ENCODE measurements around the gene ITSN2.
"Not testable (repeated sequence)": the region's sequence is repeated elsewhere in the genome, so short reads cannot be mapped to it uniquely, and the experiment has no call there.

Gene ITSN2

DNA sequence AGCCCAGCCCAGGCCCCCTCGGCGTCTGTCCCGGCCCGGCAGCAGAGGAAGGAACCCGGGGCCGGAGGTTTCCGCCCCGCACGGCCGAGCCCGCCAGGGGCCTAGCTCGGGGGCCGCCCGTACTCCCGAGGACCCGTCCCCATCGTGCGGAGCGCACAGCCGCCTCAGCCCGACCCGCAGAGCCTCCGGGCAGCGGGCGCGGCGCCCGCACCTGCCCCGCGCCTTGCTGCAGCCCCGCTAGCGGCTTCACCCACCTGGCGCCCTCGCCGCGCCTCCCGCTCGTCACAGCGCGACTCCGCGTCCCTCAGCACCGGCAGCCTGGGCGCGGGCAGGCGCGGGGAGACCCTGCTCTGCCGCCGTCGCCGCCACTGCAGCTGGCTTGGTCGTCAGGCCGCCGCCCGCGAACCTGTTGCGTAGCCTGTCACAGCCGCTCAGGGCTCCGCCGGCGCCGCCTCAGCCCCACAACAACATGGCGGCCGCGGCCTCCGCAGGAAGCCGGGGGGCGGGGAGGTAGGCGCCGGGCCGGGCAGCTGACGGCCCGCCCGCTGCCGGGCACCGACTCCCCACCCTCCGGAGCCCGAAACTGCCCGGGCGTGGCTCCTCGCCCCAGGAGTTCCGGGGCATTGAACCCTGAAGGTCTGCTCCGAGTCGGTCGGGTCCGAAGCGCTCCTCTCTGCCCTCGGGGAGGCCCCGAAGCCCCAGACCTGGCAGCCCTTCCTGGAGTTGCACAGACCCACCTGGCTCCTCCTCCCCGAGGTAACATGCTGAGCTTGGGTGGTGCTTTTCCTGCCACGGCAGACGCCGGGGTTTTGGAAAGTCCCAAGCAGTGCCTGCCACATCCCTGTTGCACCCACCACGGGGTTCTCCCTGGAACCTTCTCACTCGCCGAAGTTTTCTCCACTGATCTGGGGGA, at the start of gene ITSN2:
Gene ITSN2, minus strand, starts transcription at position 487 of the 913 bp plus-strand sequence. CDS start 32,454 bp downstream, outside the sequence.
- peak; percentile 67 for DNase-seq (ENCODE audit: low read depth)

DNA sequence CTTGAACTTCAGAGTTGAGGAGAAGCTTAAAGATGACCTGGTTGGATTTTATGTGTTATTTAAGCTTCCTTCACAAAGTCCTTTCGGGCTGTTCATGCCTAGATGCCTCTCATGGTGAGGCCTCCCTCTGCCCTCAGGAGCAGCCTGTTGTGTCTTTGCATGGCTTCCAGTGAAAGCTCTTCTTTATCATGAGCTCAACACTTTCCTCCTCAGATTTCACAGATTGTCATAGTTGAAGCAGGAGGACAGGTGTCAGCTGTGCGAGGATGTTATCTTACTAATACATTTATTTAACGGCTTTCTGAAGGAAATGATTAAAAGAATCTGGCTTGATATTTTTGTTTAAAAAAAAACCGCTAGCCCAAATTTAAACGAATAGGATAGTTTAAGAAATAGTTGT, 48.8 kb upstream of the ITSN2 start:
- no peak for DNase-seq (ENCODE audit: low read depth)

DNA sequence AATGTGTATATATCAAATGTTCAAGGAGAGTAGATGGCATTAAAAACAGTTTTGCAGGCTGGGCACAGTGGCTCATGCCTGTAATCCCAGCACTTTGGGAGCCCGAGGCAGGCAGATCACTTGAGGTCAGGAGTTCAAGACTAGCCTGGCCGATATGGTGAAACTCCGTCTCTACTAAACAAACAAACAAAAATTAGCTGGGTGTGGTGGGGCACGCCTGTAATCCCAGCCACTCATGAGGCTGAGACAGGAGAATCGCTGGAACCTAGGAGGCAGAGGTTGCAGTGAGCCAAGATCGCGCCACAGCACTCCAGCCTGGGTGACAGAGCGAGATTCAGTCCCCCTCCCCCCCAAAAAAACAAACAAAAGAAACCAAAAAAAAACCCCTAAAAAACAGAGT, 48.4 kb upstream of the ITSN2 start:
- DNase-seq (ENCODE audit: low read depth): not testable (repeated sequence)

DNA sequence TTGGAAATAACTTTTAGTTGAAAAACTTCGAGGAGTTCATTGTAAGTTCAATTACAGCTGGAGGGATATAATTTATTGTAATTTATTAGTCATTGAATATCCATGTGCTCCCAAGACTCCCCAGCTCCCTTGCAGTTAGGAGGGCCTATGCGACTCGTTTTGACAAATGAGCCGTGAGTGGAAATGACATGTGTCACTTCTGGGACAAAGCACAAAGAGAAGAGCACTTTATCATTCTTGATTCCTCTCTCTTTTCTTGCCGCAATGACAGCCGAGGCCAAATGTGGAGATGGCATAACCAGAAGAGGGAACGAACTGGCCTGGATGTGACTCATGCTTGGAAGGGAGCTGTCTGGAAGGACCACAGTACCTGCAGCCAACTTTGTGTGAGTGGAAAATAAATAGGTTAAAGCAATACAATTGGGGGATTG, 44.2 kb upstream of the ITSN2 start:
- no peak for DNase-seq (ENCODE audit: low read depth)

DNA sequence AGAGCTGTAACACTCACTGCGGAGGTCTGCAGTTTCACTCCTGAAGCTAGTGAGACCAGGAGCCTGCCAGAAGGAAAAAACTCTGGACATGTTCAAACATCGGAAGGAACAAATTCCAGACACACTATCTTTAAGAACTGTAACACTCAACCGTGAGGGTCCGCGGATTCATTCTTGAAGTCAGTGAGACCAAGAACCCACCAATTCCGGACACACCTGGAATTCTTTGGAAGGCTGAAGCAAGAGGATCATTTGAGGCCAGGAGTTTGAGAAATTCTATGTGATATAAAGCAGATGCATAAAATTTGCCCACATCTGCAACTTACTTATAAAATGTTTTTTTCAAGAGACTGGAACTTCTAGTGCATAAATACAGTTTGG, 43.5 kb upstream of the ITSN2 start:
- no peak for DNase-seq (ENCODE audit: low read depth)

DNA sequence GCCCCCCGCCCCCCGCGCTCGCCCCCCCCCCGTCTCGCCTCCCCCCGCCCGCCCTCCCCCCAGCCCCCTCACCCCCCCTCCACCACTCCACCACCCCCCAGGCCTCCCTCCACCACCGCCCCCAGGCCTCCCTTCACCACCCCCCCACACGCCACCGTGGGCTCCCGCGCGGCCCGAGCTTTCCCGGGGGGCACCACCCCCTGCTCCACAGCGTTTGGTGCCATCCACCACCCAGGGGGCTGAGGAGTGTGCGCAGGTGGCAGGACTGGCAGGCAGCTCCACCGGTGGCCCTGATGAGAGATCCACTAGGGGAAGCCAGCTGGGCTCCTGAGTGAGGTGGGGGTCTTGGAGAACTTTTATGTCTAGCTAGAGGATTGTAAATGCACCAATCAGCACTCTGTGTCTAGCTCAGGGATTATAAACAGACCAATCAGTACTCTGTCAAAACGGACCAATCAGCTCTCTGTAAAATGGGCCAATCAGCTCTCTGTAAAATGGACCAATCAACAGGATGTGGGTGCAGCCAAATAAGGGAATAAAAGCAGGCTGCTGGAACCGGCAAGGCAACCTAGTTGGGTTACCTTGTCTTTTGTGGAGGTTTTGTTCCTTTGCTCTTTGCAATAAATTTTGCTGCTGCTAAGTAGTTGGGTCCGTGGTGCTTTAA, 43.0 kb upstream of the ITSN2 start:
- DNase-seq (ENCODE audit: low read depth): no peak

DNA sequence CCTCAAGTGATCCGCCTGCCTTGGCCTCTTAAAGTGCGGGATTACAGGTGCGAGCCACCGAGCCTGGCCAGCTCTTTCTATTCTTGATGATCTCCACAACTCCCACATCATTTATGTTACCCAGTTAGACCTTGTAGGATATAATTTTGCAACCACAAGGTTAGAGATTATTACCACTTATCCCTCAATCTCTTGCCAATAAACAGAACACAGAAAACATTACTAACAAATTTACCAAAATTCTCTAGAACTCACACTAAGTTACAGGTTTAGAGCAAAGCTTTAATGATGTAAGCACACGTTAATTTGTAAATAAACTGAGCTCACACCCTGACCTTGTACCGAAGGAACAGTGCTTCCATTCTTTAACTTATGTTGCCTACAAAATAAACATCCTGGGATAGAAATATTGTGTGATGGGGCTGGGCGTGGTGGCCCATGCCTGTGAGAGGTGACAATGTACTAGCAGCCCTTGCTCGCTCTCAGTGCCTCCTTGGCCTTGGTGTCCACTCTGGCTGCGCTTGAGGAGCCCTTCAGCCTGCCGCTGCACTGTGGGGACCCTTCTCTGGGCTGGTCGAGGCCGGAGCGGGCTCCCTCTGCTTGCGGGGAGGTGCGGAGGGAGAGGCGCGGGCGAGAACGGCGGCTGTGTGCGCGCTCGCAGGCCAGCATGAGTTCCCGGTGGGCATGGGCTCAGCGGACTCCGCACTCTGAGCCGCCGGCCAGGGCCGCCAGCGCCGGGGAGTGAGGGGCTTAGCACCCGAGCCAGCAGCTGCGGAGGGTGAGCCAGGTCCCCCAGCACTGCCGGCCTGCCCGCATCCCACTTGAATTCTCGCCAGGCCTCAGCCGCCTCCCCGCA, 42.1 kb upstream of the ITSN2 start:
- DNase-seq (ENCODE audit: low read depth): no peak

DNA sequence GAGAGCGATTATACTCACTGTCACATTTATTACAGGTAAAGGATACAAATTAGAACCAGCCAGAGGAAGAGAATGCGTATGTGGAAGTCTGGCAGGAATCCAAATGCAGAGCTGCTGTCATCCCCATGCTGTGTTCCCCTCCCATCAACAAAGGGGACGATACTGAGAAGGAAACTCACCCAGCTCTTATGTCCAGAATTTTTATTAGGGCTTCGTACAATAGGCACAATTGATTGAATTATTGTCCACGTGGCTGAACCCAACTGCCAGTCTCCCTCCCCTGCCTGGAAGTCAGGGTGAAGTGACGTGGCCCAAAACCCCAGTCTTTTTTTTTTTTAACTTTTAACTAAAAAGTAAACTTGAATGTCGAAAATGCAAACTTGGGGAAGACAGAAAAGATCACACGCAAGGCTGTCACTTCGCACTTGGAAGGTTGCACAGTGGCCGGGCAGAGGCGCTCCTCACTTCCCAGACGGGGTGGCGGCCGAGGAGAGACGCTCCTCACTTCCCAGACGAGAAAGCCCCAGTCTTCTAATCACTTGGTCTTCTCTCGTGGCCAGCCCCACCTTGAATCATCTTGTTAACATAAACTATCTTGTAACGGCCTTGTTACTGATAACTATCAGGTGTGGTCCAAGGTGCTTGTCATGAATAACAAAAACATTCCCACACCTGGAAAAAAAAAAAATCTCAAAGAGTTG, 40.0 kb upstream of the ITSN2 start:
- no peak for DNase-seq (ENCODE audit: low read depth)

DNA sequence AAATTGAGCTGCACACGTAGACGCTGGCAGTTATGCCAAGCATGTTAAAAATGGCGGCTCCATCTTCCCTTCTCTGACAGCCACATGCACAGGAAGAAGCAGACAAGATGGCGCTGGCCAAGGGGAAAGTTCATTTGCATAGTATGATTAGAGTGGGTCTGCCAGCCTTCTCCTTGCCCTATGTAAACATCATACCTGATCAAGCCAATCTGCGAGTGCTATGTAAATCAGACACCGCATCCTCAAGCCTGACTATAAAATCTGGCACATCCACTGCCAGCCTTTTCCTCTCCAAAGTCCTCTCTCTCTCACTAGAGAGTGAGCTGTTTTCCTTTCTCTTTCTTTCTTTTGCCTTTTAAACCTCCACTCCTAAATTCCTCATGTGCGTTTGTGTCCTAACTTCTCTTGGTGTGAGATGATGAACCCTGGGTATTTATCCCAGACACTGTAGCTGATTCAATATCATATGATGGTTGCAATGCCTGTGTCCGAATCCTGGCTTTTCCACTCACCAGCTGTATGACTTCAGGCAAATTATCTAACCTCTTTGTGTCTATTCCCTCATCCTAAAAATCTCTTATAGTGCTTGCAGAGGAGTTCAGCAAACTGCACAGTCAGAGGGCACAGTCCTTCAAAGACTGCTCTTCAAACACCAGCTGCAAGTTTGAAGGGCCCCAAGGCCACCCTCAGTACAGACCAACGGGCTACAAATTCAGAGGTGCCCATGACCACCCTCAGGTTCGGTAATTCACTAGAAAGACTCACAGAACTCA, 39.3 kb upstream of the ITSN2 start:
- DNase-seq (ENCODE audit: low read depth): no peak

DNA sequence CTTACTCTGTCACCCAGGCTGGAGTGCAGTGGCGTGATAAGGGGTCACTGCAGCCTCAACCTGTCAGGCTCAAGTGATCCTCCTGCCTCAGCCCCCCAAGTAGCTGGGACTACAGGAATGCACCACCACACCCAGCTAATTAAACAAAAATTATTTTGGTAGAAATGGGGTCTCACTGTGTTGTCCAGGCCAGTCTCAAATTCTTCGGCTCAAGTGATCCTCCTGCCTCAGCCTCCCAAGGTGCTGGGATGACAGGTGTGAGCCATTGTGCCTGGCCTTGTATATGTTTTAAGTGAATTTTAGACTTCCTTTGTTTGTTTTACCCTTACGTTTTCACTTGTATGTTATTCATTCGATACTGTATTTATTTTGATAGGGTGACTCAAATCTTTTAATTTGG, 34.7 kb upstream of the ITSN2 start:
- DNase-seq (ENCODE audit: low read depth): no peak

DNA sequence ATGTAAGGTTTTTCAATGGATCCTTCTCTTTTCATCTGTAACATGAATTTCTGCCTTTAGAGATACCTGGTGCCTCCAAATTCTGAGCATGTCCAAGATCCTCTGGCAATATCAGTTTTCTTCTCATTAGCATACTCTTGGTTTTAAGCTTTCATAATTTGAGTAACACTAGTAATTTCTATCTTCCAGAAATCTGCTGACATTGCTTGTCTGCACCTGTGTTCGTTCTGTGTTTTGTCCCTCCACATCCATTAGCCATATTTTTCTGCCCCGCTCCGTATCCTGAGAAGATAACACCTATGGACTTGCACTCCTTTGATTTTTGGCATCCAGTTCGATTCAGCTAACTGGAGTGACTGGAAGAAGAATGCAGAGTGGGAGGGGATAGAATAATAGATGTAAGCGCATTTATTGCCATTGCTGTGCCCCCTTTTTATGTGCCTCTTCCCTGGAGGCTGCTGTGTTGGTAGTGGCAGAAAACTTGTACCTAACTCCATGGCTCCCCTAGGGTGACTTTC, 32.3 kb upstream of the ITSN2 start:
- DNase-seq (ENCODE audit: low read depth): no peak

DNA sequence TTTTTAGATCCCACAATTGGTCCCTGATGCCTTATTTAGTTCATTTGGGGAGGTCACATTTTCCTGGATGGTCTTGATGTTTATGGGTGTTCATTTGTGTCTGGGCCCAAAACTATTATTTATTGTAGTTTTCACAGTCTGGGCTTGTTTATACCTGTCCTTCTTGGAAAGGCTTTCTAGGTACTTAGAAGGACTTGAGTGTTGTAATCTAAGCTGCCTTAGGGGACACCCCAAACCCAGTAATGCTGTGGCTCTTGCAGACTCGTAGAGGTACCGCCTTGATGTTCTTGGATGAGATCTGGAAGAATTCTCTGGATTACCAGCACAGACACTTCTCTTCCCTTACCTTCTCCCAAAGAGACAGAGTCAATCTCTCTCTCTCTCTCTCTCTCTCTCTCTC, 25.0 kb upstream of the ITSN2 start:
- DNase-seq (ENCODE audit: low read depth): no peak

DNA sequence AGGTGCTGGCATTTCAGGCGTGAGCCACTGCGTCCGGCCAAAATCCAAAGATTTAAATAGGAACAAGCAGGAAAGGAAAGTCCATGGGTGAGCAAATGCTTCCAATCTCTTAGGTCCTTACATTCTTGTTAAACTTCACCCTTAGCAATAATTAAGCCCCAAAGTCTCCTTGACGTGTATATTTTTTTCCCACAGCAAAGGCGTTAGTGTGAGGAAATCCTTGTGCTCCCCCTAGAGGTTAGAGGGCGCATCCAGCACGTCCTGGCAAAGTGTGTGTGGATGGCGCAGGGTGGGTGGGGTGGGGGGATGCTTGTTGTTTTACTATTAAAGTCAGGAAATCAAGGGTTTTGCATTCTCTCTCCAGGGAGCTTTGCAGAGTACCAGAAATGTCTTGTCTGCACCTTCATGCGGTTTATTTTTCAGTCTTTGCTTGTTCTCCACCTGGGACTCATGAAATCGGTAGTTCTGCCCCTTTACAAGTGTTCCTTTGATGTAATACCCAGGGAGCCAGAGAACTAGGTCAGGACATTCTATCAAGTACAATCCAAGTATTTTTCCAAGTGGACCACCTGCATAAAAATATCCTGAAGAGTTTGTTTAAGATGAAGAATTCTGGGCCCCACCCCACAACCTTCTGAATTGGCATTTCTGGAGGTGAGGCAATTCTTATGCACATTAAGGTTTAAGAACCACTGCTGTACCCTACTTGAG, 22.2 kb upstream of the ITSN2 start:
- DNase-seq (ENCODE audit: low read depth): peak; percentile 25

DNA sequence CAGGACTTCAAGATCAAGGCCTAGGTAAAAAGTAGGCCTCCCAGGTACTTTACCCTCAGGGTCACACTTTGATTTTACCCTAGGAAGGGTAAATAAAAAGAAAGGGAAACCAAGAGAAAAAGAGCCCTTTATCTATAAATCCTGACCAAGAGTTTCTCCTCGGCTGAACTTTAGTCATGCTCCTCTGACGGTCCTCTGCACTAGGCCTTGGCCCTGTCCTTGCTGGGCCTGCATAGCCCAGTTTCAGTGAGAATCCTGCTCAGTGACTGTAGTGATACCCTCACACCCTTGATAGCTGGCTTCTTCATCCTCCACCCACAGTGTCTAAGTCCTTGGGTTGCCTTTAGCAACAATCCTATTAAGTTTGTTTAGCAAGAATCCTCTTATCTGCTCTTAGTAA, 20.5 kb upstream of the ITSN2 start:
- no peak for DNase-seq (ENCODE audit: low read depth)

DNA sequence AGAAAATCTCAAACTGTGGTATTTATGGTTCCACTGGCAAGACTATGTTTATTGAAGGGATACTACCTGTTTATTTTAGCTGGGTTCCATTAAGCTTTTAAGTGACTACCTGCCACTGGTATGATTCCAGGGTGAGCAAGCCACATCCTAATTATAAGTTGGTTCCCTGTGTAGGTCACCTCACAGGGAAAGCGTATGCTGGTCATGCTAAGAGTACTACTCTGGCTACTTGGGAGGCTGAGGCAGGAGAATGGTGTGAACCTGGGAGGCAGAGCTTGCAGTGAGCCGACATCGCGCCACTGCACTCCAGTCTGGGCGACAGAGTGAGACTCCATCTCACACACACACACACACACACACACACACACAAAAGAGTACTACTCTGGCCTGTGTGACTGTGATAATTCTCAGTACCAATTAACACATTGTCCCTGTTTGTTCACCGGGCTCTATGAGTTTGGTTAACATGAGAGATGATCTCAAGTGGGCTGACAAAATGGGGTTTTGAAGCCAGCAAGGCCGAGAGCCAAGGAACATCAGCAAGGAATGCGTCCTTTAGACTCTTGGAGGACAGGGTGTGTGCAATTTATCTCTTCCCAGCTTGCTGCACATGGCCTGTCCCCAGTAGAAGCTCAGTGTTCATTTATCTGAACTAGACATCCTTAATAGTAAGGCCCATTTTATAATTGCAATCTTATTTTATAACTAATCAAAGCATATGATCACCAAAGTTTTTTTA, 15.2 kb upstream of the ITSN2 start:
- DNase-seq (ENCODE audit: low read depth): no peak

DNA sequence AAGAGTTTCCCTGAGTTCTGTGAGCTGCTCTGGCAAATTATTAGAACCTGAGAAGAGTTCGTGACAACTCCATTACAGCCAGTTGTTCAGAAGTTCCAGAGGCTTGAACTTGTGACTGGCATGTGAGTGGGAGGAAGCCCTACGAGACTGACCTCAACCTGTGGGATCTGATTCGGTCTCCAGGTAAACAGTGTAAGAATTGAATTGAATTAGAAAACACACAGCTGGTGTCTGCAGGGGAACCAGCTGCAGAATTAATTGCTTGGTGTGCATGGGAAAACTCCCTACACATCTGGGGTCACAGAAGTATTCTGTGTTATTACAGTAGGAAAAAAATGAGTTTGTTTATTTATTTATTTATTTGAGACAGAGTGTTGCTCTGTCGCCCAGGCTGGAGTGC, 14.0 kb upstream of the ITSN2 start:
- no peak for DNase-seq (ENCODE audit: low read depth)

DNA sequence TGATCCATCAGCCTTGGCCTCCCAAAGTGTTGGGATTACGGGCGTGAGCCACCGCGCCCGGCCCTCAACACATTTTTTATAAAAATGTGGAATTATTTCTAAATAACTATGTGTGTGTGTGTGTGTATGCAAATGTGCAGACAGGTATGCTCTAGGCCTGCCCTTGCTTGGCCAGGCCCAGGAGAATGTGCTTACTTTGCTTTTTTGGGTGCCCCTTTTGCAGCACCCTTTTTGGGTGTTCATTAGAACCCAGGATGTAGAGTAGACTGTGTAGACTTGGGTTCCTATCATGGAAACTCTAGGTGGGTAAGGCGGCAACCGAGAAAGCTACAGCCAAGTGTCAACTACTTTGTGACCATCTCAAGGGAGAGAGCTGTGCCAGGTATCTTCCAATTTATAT, 11.7 kb upstream of the ITSN2 start:
- no peak for DNase-seq (ENCODE audit: low read depth)

DNA sequence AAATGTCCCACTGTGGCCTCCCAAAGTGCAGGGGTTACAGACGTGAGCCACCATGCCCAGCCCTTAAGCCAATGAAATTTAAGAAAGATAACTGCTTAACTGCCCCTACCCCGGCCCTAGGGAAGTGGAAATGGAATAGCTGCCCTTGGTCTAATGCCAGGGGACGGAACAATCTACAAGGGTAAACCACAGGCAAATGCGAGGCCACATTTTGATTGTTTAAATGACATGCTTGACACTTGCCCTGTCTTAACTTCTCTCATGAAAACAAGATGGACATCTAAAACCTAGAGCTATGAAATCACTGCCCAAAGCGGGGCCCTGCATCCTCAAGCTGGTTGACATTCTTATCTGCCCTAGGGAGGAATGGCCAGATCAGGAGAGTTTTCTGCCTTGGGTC, 5.5 kb upstream of the ITSN2 start:
- DNase-seq (ENCODE audit: low read depth): no peak

DNA sequence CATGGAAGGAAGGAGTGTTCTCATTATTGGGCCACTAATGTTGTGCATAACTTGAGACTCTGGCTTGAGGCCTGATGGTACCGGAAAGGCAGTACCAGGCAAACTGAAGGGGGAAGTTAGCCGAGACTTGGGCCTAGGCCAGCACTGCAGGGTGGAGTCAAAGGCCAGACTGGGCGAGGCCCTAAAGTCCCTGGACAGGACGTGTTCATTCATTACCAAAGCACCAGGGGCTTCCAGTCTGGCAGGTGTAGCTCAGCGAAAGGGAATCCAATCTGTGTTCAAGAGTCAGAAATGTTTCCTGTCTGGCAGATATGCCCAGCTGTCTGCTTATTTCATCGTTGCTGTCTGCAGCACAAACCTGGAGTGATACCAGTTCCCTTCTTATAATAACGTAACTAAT, 4.7 kb upstream of the ITSN2 start:
- no peak for DNase-seq (ENCODE audit: low read depth)

DNA sequence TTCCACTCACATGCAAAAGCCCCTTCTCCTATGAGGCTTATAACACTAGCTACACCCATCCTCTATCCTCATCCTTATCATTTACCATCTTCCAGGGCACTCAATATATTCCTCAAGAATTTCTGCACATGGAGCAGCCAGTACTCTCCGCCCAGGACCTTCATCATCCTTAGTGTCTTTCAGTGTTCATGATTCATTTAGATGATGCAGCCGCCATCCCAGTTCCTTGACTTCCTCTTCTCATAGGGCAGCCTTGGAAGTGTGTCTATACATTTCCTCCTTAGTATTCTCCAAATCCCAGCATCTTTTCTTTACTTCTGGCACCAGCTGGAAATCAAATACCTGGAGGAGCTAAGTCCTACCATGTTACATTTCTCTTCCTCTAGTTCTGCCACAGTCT, 3.0 kb upstream of the ITSN2 start:
- DNase-seq (ENCODE audit: low read depth): no peak
